ENCODE results near the gene MDFIC.

DNA sequence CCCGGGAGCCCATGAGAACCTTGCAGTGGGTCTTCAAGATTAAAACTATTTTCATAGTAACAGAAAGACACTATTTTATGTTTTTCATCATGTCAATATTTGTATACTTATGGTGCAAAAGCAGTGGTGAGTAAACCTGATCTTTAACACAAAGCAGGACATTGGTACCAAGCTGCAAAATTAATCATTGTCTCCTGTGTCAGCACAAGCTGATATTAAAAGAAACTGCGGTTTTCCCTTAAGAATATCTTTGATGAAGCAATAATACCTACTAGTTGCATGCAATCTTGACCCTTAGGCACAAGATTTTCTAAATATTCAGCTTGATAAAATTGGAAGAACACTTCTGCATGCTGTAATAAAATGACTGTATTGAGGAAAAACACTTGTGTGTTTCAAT lies 121.7 kb downstream of the MDFIC start:
- TF ChIP-seq POLR2A (IDR thresholded peaks at IDR 0.05; ENCODE audit: low read depth, low read length) (no peak), TAF1 (IDR thresholded peaks at IDR 0.05; ENCODE audit: low read depth, low read length) (no peak), POLR2AphosphoS5 (IDR thresholded peaks at IDR 0.05; ENCODE audit: low read depth, low read length) (no peak)
